NCI-H128 (cell line): ENCODE measurements around the gene GYPC.
"Not testable (repeated sequence)": the region's sequence is repeated elsewhere in the genome, so short reads cannot be mapped to it uniquely, and the experiment has no call there.

Experiments
- DNase-seq: peaks from one replicate; lab custom pipeline; 2025; ENCODE audit not compliant: unreplicated experiment; lab: John Stamatoyannopoulos, UW

GYPC gene

GRCh38 chr2:126696644-126697520 lies 40.9 kb downstream of the GYPC start:
- DNase-seq, result no peak

GRCh38 chr2:126698376-126698775 lies 42.4 kb downstream of the GYPC start:
- DNase-seq, result no peak

DNA sequence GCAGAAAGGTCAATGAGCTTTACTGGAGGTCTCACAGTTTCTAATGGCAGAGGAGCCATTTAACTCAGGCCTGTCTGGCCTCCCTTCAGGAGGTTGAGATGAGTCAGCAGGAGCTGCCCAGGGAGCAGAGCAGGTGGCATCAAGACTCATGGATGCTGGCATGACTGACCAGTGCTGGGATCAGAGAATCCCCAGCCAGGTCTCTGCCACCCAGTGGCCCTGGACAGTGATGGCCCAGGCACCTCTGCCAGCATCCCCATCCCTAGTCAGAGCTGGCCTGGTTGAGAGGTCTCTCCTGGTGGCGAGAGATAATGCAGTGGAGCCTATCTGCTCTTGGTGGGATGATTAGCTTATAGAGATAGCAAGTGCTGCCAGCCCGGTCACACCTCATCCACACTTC lies 43.1 kb downstream of the GYPC start:
- DNase-seq, result no peak

DNA sequence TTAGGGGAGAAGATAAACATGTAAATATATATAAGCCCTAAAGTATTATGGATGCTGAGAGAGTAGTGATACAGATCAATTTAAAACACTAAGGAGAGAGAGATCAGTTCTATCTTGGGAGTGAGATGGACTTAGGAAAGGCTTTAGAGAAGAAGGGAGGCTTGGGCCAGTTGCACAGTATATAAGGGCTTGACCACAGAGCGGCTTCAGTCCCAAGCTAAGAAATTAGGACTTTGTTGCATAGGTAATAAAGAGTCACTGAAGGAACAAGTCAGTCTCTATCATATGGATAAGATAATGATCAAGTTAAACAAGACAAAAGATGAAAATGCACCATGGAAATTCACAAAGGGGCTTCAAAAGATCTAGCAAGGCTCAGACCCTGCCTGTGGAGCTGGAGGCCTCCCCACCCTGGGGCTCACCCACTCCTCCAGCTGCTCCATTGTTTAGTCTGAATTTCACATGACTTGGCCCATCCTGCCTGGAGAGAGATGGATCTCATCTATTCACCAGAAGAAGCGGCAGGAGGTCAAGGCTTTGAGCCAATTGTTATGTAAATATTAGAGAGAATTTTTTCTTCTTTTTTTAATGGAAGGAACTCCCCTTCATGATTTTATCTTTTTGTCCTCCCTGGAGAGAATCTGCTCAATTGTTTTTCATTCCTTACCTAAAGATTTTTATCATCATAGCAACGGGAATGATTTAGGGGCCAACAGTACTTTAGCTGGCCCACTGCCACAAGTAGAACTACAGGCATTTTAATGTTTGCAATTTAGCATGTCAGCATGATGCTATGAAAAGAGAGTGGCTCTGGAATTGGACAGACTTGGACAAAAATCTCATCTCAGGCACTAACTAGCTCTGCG lies 44.0 kb downstream of the GYPC start:
- no peak for DNase-seq

DNA sequence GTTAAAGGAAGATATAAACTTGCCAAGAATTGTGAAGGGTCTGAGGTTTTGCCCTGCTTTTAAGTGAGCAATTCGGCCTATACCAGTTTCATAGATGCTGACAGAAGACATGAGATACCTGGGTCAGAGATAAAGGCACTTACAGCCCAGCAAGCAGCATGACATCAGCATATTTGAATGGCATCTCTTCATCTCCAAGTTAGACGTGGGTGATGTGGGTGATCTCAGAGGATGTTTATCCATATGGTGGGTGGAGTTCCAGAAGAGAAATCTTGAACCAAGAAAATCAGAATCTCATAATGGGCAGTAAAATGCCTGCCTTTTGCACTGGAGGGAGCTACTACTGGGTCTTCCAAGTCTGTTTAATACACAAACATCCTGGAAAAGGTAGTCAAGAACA lies 44.7 kb downstream of the GYPC start:
- DNase-seq, result no peak

DNA sequence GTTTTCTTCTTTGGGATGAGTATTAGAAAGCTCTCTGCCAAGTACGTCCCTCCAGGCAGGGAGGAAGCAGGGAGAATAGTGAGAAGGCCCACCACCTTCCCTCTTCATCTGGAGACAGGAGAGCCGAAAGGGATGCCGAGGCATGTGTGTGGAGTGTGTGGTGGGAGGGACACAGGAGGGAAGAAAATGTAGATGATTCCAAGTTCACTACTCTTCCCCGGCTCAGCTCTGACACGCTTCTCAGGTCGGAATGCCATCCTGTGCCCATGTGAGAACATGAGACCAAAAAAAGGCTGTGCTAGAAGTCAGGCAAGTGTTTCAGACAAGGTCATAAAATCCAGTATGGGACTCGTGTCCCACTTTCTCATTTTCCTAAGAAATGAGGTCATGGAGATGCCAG lies 47.4 kb downstream of the GYPC start:
- no peak for DNase-seq

GRCh38 chr2:126704434-126705160 lies 48.6 kb downstream of the GYPC start:
- no peak for DNase-seq

DNA sequence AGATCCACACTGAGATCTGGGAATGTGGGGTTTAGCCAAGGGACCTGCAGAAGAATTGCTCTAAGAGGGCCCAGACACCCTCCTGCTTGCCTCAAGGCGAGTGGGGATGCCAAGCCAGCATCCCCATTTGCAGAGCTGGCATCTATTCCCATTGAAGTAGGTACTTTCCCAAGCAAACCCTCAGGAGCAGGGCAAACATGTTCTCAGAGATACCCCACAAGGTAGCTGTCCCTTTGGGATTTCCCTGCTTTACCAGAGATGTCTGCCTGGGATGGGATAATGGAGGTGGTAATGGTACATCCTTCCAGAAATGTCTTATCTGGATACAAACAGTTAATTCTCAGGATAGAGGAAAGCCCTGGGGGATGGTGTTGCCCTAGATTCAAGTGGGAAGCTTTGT lies 51.2 kb downstream of the GYPC start:
- DNase-seq, result no peak

GRCh38 chr2:126707941-126708340 lies 52.0 kb downstream of the GYPC start:
- no peak for DNase-seq

GRCh38 chr2:126714191-126714965 lies 58.4 kb downstream of the GYPC start:
- no peak for DNase-seq

GRCh38 chr2:126715111-126715510 lies 59.2 kb downstream of the GYPC start:
- DNase-seq, result no peak

- DNase-seq, result no peak
Measured at GRCh38 chr2:126715576-126716406, 59.8 kb downstream of the GYPC start.

GRCh38 chr2:126717277-126717676 lies 61.3 kb downstream of the GYPC start:
- not testable (repeated sequence) for DNase-seq

DNA sequence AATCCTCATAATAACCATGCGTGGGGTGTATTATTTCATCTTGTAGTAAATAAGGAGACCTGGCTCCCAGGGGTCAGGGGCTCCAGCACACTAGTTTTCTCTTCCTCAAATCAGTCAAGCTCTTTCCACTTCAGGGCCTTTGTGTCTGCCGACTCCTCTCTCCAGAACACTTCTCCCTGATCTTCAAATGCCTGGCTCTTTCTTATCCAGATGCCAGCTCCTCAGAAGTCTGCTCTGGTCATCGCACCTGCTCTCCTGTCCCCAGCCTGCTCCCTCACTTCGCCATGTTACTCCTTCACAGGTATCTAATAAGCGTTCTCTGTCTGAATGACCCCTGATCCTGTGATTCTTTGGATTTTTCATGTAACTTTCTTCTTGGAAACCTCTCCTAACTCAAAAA lies 62.0 kb downstream of the GYPC start:
- DNase-seq, result no peak

GRCh38 chr2:126719191-126719832 lies 63.4 kb downstream of the GYPC start:
- DNase-seq, result no peak

DNA sequence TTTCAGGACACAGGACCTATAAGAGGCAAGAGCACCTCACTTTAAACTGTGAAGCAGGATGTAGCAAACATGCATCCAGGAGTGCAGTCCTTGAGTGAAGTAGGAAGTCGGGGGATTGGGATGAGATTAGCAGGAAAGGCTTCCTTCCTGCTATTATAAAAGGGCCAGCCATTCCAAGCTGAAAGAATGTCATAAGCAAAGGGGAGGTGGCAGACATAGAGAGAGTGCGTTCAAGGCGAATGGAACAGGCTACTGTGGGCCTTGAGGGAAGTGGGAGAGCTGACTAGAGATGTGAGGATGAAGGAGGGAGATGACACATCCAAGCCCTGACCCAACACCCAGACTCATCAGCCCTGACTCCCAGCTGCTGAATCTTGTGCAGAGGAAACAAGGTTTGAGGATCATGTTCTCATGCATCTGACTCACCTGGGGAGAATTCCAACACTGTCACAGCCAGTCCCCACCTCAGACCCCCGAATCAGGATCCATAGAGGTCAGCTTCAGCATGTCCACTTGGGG lies 63.9 kb downstream of the GYPC start:
- DNase-seq, result no peak

- DNase-seq, result no peak
Measured at GRCh38 chr2:126720638-126721037, 64.7 kb downstream of the GYPC start.

DNA sequence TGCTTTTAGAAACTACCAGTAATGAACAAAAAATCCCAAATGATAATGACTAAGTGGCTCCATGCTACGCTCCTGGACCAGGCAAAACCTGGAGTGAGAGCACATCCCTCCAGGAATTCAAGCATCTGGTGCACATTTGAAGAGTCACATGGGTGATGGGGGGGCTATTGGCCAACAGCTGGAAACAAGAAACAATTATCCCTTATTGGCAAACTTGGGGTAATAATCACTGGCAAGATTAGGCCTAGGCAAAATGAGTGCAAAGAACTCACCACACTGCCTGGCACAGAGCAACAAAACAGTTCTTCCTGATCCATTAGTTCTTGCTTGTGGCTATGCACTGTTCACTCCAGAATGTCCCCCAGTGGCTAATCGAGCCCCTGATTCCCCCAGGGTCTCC lies 66.1 kb downstream of the GYPC start:
- DNase-seq, result no peak

- no peak for DNase-seq
Measured at GRCh38 chr2:126722546-126722945, 66.6 kb downstream of the GYPC start.
